HCT116 (cell line): ENCODE measurements around the gene FKBP15. TPM values are rescaled to one million over a fixed set of nuclear protein-coding genes. Genes with fewer than 3 reads are reported as not detected.

ENCODE experiments used
- ATAC-seq: fragments of 200-7000 bp; cut with Tn5 transposase; 2 replicates; pipeline ENCODE4 v1.9.1; 2020; ENCODE audit warnings: mild to moderate bottlenecking, moderate library complexity
- Bru-seq: library from RNA; stranded (reverse); fragments of 400-500 nt; gene quantifications from one replicate; lab custom pipeline; 2021; lab: Mats Ljungman, UMichigan
- BruChase-seq, 2 experiments: library from RNA; stranded (reverse); fragments of 400-500 nt; gene quantifications; one replicate each; lab custom pipeline; 2021; lab: Mats Ljungman, UMichigan
- BruUV-seq: library from RNA; stranded (reverse); fragments of 400-500 nt; replicated peaks from 2 replicates; lab custom pipeline; 2021; lab: Mats Ljungman, UMichigan
- CTCF ChIA-PET: fragments of 300-600 bp; sonication (Branson Sonifier 250); formaldehyde crosslinking; loops from one replicate; lab custom pipeline; 2021; ENCODE audit warnings: antibody characterized with exemption; lab: Charles Lee
- POLR2A ChIA-PET: fragments of 300-600, 350-600 bp; sonication (Branson Sonifier 250); formaldehyde crosslinking; loops from one replicate; lab custom pipeline; 2021; ENCODE audit warnings: antibody characterized with exemption; lab: Charles Lee
- RAD21 ChIA-PET, 2 experiments: fragments of 300-600 bp; sonication (Branson Sonifier 250); formaldehyde crosslinking; loops; one replicate each; lab custom pipeline; 2023; ENCODE audit warnings: low total read pairs in 2 of 2; ENCODE audit not compliant: uncharacterized antibody in 2 of 2, unreplicated experiment in 2 of 2, low non-redundant PET in 1 of 2; lab: Charles Lee
- DNase-seq: peaks from one replicate; pipeline ENCODE4 v3.0.0-alpha.2; 2010; ENCODE audit warnings: low read depth, low spot score
- H2AFZ ChIP-seq: fragments of 200-600 bp; shearing (Covaris generic), sonication (generic); 2 replicates; pipeline ENCODE4 v1.6.1; 2017; ENCODE audit warnings: low read depth, mixed run types, mixed read lengths, antibody characterized with exemption, low read length; ENCODE audit not compliant: poor library complexity, severe bottlenecking
- H3K27ac ChIP-seq: 2 replicates; pipeline ENCODE4 v1.5.1; 2012; ENCODE audit warnings: low read depth, low read length
- H3K27me3 ChIP-seq: fragments of 200-600 bp; sonication (generic); 2 replicates; pipeline ENCODE4 v1.6.1; 2016; ENCODE audit warnings: mixed run types, low read length, mixed read lengths; ENCODE audit not compliant: insufficient read depth
- H3K36me3 ChIP-seq, 2 experiments: fragments of 200-500 bp in 1 of 2; fragments of 200-600 bp in 1 of 2; sonication (Bioruptor generic) in 1 of 2; sonication (generic) in 1 of 2; 2 replicates each; pipeline versions ENCODE4 v1.5.1 to v1.6.1; 2014 to 2016; ENCODE audit warnings: low read length in 2 of 2, inconsistent platforms in 1 of 2, mixed read lengths in 1 of 2, mixed run types in 1 of 2; ENCODE audit not compliant: insufficient read depth in 2 of 2, control insufficient read depth in 1 of 2
- H3K4me1 ChIP-seq, 2 experiments: fragments of 200-600 bp in 1 of 2; sonication (generic) in 1 of 2; 2 replicates each; pipeline versions ENCODE4 v1.5.1 to v1.6.1; 2012 to 2017; ENCODE audit warnings: low read length in 2 of 2, inconsistent platforms in 1 of 2, mild to moderate bottlenecking in 1 of 2, mixed read lengths in 1 of 2, mixed run types in 1 of 2, moderate library complexity in 1 of 2; ENCODE audit not compliant: insufficient read depth in 2 of 2, control insufficient read depth in 1 of 2
- H3K4me2 ChIP-seq: fragments of 200-600 bp; sonication (generic); 2 replicates; pipeline ENCODE4 v1.6.1; 2017; ENCODE audit warnings: mixed run types, low read length, mixed read lengths
- H3K4me3 ChIP-seq, 2 experiments: fragments of 200-600 bp in 1 of 2; sonication (generic) in 1 of 2; replicated peaks in 1 of 2; 2 replicates each; pipeline ENCODE4 v1.5.1; 2011 to 2016; ENCODE audit warnings: low read length in 2 of 2, control low read depth in 1 of 2, low read depth in 1 of 2, mild to moderate bottlenecking in 1 of 2, mixed read lengths in 1 of 2, mixed run types in 1 of 2
- H3K79me2 ChIP-seq: fragments of 200-600 bp; sonication (generic); 2 replicates; pipeline ENCODE4 v1.6.1; 2017; ENCODE audit warnings: mild to moderate bottlenecking, mixed run types, low read length, moderate library complexity, mixed read lengths; ENCODE audit not compliant: insufficient read depth
- H3K9ac ChIP-seq: fragments of 200-600 bp; sonication (generic); 2 replicates; pipeline ENCODE4 v1.6.1; 2016; ENCODE audit warnings: low read length, mixed read lengths
- H3K9me2 ChIP-seq: fragments of 200-600 bp; sonication (generic), shearing (Covaris generic); 2 replicates; pipeline ENCODE4 v1.6.1; 2017; ENCODE audit warnings: mixed run types, mild to moderate bottlenecking, moderate library complexity; ENCODE audit not compliant: insufficient read depth
- H3K9me3 ChIP-seq, 2 experiments: fragments of 200-500 bp in 1 of 2; fragments of 200-600 bp in 1 of 2; sonication (Bioruptor generic) in 1 of 2; sonication (generic) in 1 of 2; 2 replicates each; pipeline ENCODE4 v1.6.1; 2014 to 2017; ENCODE audit warnings: low read length in 2 of 2, mixed read lengths in 2 of 2, inconsistent platforms in 1 of 2, low read depth in 1 of 2, mild to moderate bottlenecking in 1 of 2, mixed run types in 1 of 2, moderate library complexity in 1 of 2; ENCODE audit not compliant: control insufficient read depth in 1 of 2, insufficient read depth in 1 of 2
- H4K20me1 ChIP-seq: fragments of 200-600 bp; sonication (generic), shearing (Covaris generic); 2 replicates; pipeline ENCODE4 v1.6.1; 2017; ENCODE audit warnings: mixed run types, mild to moderate bottlenecking, moderate library complexity; ENCODE audit not compliant: insufficient read depth
- EGR1 ChIP-seq: IDR thresholded peaks from 2 replicates; pipeline ENCODE4 v1.6.1; 2012; ENCODE audit warnings: low read depth
- ELF1 ChIP-seq: IDR thresholded peaks from 2 replicates; pipeline ENCODE4 v1.6.1; 2012; ENCODE audit warnings: low read depth, borderline replicate concordance
- FOSL1 ChIP-seq: IDR thresholded peaks from 2 replicates; pipeline ENCODE4 v1.6.1; 2012; ENCODE audit warnings: low read depth
- POLR2A ChIP-seq: IDR thresholded peaks from 2 replicates; pipeline ENCODE4 v1.7.0; 2011; ENCODE audit warnings: borderline replicate concordance; ENCODE audit not compliant: insufficient read depth, insufficient read length; ENCODE audit errors: extremely low read depth
- POLR2AphosphoS5 ChIP-seq: IDR thresholded peaks from 2 replicates; pipeline ENCODE4 v1.6.1; 2011; ENCODE audit warnings: mild to moderate bottlenecking, low read depth, low read length, moderate library complexity
- RAD21 ChIP-seq: IDR thresholded peaks from 2 replicates; pipeline ENCODE4 v1.6.1; 2012; ENCODE audit warnings: low read depth, mild to moderate bottlenecking
- SIN3A ChIP-seq: IDR thresholded peaks from 2 replicates; pipeline ENCODE4 v1.6.1; 2012; ENCODE audit warnings: low read depth
- SP1 ChIP-seq: IDR thresholded peaks from 2 replicates; pipeline ENCODE4 v1.6.1; 2012; ENCODE audit warnings: low read depth
- TCF7L2 ChIP-seq: IDR thresholded peaks from 2 replicates; pipeline ENCODE4 v1.7.0; 2011; ENCODE audit warnings: borderline replicate concordance, inconsistent platforms; ENCODE audit not compliant: insufficient read depth, insufficient read length; ENCODE audit errors: extremely low read depth
- YY1 ChIP-seq: IDR thresholded peaks from 2 replicates; pipeline ENCODE4 v1.6.1; 2011; ENCODE audit warnings: low read length, low read depth, moderate library complexity, mild to moderate bottlenecking; ENCODE audit not compliant: insufficient replicate concordance; ENCODE audit errors: extremely low read depth
- ZFX ChIP-seq: fragments of 450-650 bp; IDR thresholded peaks from 2 replicates; pipeline ENCODE4 v1.6.1; 2017
- intact Hi-C: fragments of 100-400 bp; cut with micrococcal nuclease; formaldehyde crosslinking; loops from 2 replicates; pipeline ENCODE4 v1.10.0; 2022
- long read RNA-seq: library from polyadenylated mRNA; unstranded; transcript quantifications from one replicate; pipeline ENCODE4 v2.0.0, GENCODE V29; 2021; ENCODE audit not compliant: unreplicated experiment
- polyA plus RNA-seq: library from polyadenylated mRNA; unstranded; fragments of >200 nt; gene quantifications from 2 replicates; pipeline ENCODE4 v1.2.1, GENCODE V29; 2012; ENCODE audit warnings: missing spikeins
- total RNA-seq: library from RNA; stranded (reverse); gene quantifications from one replicate; pipeline ENCODE4 v1.2.1, GENCODE V29; 2021; ENCODE audit not compliant: unreplicated experiment
- TF ChIP-seq, protein P1 (sequence below): IDR thresholded peaks from 2 replicates; pipeline ENCODE4 v1.6.1; 2012
- TF ChIP-seq, protein P2 (sequence below): IDR thresholded peaks from 2 replicates; pipeline ENCODE4 v1.6.1; 2012
- TF ChIP-seq, protein P3 (sequence below), 3 experiments: fragments of 200-600 bp in 1 of 3; sonication (generic) in 1 of 3; IDR thresholded peaks in 2 of 3; conservative IDR thresholded peaks in 1 of 3; 2 replicates each; pipeline ENCODE4 v1.5.1; 2012 to 2017; ENCODE audit warnings: low read depth in 2 of 3, low read length in 2 of 3, antibody characterized with exemption in 1 of 3, borderline replicate concordance in 1 of 3, control low read depth in 1 of 3, mild to moderate bottlenecking in 1 of 3, mixed read lengths in 1 of 3, mixed run types in 1 of 3, moderate library complexity in 1 of 3; ENCODE audit not compliant: insufficient read depth in 1 of 3

Gene FKBP15, protein sequence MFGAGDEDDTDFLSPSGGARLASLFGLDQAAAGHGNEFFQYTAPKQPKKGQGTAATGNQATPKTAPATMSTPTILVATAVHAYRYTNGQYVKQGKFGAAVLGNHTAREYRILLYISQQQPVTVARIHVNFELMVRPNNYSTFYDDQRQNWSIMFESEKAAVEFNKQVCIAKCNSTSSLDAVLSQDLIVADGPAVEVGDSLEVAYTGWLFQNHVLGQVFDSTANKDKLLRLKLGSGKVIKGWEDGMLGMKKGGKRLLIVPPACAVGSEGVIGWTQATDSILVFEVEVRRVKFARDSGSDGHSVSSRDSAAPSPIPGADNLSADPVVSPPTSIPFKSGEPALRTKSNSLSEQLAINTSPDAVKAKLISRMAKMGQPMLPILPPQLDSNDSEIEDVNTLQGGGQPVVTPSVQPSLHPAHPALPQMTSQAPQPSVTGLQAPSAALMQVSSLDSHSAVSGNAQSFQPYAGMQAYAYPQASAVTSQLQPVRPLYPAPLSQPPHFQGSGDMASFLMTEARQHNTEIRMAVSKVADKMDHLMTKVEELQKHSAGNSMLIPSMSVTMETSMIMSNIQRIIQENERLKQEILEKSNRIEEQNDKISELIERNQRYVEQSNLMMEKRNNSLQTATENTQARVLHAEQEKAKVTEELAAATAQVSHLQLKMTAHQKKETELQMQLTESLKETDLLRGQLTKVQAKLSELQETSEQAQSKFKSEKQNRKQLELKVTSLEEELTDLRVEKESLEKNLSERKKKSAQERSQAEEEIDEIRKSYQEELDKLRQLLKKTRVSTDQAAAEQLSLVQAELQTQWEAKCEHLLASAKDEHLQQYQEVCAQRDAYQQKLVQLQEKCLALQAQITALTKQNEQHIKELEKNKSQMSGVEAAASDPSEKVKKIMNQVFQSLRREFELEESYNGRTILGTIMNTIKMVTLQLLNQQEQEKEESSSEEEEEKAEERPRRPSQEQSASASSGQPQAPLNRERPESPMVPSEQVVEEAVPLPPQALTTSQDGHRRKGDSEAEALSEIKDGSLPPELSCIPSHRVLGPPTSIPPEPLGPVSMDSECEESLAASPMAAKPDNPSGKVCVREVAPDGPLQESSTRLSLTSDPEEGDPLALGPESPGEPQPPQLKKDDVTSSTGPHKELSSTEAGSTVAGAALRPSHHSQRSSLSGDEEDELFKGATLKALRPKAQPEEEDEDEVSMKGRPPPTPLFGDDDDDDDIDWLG
- total RNA-seq (13.8 TPM), Bru-seq, nascent RNA (percentile 70 among the genes with signal in this experiment), BruChase-seq, experiment 1, labeled RNA remaining after a 6-hour chase (percentile 63 among the genes with signal in this experiment), BruChase-seq, experiment 2, labeled RNA remaining after a 2-hour chase (percentile 64 among the genes with signal in this experiment)
- polyA plus RNA-seq = 14.1 and 14.4 TPM in 2 replicates
- long read RNA-seq, full-length matches to known transcripts = 1 of 23 reads
- long read RNA-seq, partial matches to known transcripts = 19 of 23 reads
- long read RNA-seq, other reads (novel, unspliced or antisense) = 3 of 23 reads

DNA sequence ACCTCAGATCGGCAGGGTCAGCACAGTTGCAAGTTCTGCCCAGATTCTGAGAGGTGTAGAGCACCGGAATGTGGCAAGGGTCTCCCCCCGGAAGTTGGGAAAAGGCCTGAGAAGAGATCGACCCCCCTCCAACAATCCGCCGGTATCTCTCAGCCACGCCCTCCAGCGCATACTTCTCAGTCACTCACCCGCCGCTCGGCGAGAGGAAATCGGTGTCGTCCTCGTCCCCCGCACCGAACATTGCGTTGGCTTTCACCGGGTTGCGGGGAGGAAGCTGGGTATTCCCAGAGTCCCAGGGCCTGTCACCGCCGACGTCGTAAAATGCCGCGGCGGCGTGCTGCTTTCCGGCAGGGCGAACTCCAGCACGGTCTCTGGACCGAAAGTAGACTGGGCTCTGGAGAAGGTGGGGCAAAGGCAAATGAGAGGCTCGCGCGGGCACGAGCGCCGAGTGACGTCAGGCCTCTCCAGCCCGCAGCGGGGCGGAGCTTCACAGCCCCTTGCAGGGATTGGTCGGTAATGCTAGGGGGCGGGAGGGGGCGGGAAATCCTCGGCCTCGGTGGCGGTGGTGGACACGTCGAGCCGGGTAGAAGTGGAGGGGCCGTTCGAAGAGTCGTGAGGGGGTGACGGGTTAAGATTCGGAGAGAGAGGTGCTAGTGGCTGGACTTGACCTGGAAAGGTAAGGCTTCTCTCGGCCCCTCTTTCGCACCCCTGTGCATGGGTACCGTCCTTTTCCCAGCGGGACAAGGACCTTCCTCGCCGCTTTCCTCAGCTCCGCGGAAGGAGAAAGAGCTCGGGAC, at the start of gene FKBP15, which contains the start of gene SLC31A1:
Gene FKBP15, minus strand, starts transcription at position 275 of the 797 bp plus-strand sequence. Its CDS starts 34 bp downstream, at position 241.
Gene SLC31A1, plus strand, starts transcription at position 542 of the 797 bp plus-strand sequence. CDS start 34,605 bp downstream, outside the sequence.
- ATAC-seq = peak; percentile 99
- no peak for TF ChIP-seq RAD21
- peak; percentile 55; the same call in 1 of the 2 replicates for TF ChIP-seq EGR1
- no peak for TF ChIP-seq FOSL1
- TF ChIP-seq ZFX = peak; percentile 55; the same call in 1 of the 2 replicates
- TF ChIP-seq YY1 = peak; percentile 32
- TF ChIP-seq TCF7L2 = peak; percentile 12
- TF ChIP-seq, protein P1, sequence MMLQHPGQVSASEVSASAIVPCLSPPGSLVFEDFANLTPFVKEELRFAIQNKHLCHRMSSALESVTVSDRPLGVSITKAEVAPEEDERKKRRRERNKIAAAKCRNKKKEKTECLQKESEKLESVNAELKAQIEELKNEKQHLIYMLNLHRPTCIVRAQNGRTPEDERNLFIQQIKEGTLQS = no peak
- peak; percentile 81 for TF ChIP-seq SIN3A
- TF ChIP-seq SP1 = peak; percentile 88
- TF ChIP-seq, protein P2, sequence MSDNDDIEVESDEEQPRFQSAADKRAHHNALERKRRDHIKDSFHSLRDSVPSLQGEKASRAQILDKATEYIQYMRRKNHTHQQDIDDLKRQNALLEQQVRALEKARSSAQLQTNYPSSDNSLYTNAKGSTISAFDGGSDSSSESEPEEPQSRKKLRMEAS = peak; percentile 87
- peak; percentile 84 for TF ChIP-seq POLR2AphosphoS5
- TF ChIP-seq, protein P3, sequence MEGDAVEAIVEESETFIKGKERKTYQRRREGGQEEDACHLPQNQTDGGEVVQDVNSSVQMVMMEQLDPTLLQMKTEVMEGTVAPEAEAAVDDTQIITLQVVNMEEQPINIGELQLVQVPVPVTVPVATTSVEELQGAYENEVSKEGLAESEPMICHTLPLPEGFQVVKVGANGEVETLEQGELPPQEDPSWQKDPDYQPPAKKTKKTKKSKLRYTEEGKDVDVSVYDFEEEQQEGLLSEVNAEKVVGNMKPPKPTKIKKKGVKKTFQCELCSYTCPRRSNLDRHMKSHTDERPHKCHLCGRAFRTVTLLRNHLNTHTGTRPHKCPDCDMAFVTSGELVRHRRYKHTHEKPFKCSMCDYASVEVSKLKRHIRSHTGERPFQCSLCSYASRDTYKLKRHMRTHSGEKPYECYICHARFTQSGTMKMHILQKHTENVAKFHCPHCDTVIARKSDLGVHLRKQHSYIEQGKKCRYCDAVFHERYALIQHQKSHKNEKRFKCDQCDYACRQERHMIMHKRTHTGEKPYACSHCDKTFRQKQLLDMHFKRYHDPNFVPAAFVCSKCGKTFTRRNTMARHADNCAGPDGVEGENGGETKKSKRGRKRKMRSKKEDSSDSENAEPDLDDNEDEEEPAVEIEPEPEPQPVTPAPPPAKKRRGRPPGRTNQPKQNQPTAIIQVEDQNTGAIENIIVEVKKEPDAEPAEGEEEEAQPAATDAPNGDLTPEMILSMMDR (IDR thresholded peaks at IDR 0.05 in 2 of 3, conservative IDR thresholded peaks at IDR 0.05 in 1 of 3; ENCODE audit: borderline replicate concordance in 1 of 3, insufficient read depth in 1 of 3, low read depth in 2 of 3, low read length in 2 of 3) = no peak
- TF ChIP-seq ELF1 = peak; percentile 46; the same call in 1 of the 2 replicates
- peak; percentile 36 for TF ChIP-seq POLR2A
- TF ChIP-seq, all 23 proteins: peak for 10
- no peaks in the 10 kb centered on the region for H3K36me3 ChIP-seq
- peak within 1 kb of the TSS; percentile 91 for H3K9ac ChIP-seq
- H3K79me2 ChIP-seq = peaks cover 76% of the 10 kb centered on the region
- BruUV-seq = no TSS peak
- peak within 1 kb of the TSS; percentile 65 for H3K27ac ChIP-seq
- no peaks in the 10 kb centered on the region for H3K9me3 ChIP-seq
- H4K20me1 ChIP-seq = no peaks in the 10 kb centered on the region
- intact Hi-C loops = loop anchor here (5.0 kb wide), 1 partner anchor 69 kb away; the partner anchor contains the start of gene SLC31A2
- no peak within 1 kb of the TSS for H2AFZ ChIP-seq
- ChIA-PET RAD21 (no interaction called here), CTCF (interaction anchor here (0.6 to 1.2 kb wide), 3 partner anchors 14 to 225 kb away, joined by 3 to 5 read pairs (median 4); partner anchors contain the start of gene CDC26), POLR2A (interaction anchor here (0.6 to 2.5 kb wide), 9 partner anchors 11 to 993 kb away, joined by 3 to 11 read pairs (median 3); partner anchors contain the start of genes C9orf43, CDC26, POLE3 and PRPF4)
- DNase-seq = peak; percentile 97
- peaks cover 2 to 21% of the 10 kb centered on the region in 2 experiments; a peak in 3 of 4 replicates for H3K4me1 ChIP-seq
- peak within 1 kb of the TSS; percentile 92 for H3K4me2 ChIP-seq
- peak within 1 kb of the TSS; percentile 81 to 84 for H3K4me3 ChIP-seq
- no peaks in the 10 kb centered on the region for H3K27me3 ChIP-seq
- H3K9me2 ChIP-seq = no peaks in the 10 kb centered on the region
